Prostate gland (tissue), 2 donors: ENCODE measurements around the gene CCNL2.

Experiments
- CTCF ChIP-seq, 4 experiments: fragments of 200-600 bp in 2 of 4; fragments of 450-650 bp in 2 of 4; sonication (generic) in 2 of 4; IDR thresholded peaks; 1 replicate in 3 of 4; 2 replicates in 1 of 4; pipeline ENCODE4 v1.5.1; 2016 to 2019; ENCODE audit warnings: antibody characterized with exemption in 4 of 4, mild to moderate bottlenecking in 2 of 4, moderate library complexity in 2 of 4
- POLR2A ChIP-seq: fragments of 450-650 bp; IDR thresholded peaks from one replicate; pipeline ENCODE4 v1.6.1; 2016; ENCODE audit warnings: antibody characterized with exemption, mild to moderate bottlenecking
- POLR2AphosphoS5 ChIP-seq: sonication (generic); formaldehyde crosslinking; IDR thresholded peaks from one replicate; pipeline ENCODE4 v1.6.1; 2017; ENCODE audit warnings: antibody characterized with exemption

- TF ChIP-seq CTCF (IDR thresholded peaks at IDR 0.05) (no peak), POLR2A (no peak), POLR2AphosphoS5 (no peak)
These were observed 21.6 kb upstream of the CCNL2 start for GRCh38 chr1:1420654-1421141.
